Breast epithelium (tissue), 4 donors: ENCODE results near the gene GCHFR. TPM values are rescaled to one million over a fixed set of nuclear protein-coding genes. Genes with fewer than 3 reads are reported as not detected.

Experiments used
- DNase-seq, 2 donors: peaks; one replicate each; pipeline ENCODE4 v3.0.0-alpha.2; 2019; ENCODE audit warnings: low spot score in 2 of 2
- H3K27ac ChIP-seq, 2 donors: fragments of 200-600 bp; sonication (generic) in 1 of 2; one replicate each; pipeline ENCODE4 v1.5.1; 2016 to 2019; ENCODE audit warnings: mild to moderate bottlenecking in 1 of 2
- H3K27me3 ChIP-seq, 2 donors: fragments of 200-600 bp; sonication (generic) in 1 of 2; one replicate each; pipeline versions ENCODE4 v1.5.1 to v1.6.0; 2017 to 2019; ENCODE audit warnings: control low read depth in 1 of 2, mild to moderate bottlenecking in 1 of 2
- H3K36me3 ChIP-seq: fragments of 200-600 bp; one replicate; pipeline ENCODE4 v1.5.1; 2019
- H3K4me1 ChIP-seq, 2 donors: fragments of 200-600 bp; sonication (generic); one replicate each; pipeline ENCODE4 v1.5.1; 2016 to 2019; ENCODE audit warnings: control low read depth in 1 of 2
- H3K4me3 ChIP-seq, 3 donors: fragments of 200-600 bp; sonication (generic); 1 replicate in 2 of 3; 2 replicates in 1 of 3; pipeline ENCODE4 v1.5.1; 2016 to 2019; ENCODE audit warnings: mild to moderate bottlenecking in 3 of 3, moderate library complexity in 2 of 3
- H3K9me3 ChIP-seq, 2 donors: fragments of 200-600 bp; sonication (generic) in 1 of 2; one replicate each; pipeline ENCODE4 v1.5.1; 2016 to 2019; ENCODE audit warnings: control low read depth in 1 of 2
- CTCF ChIP-seq, 3 donors: fragments of 450-650 bp; IDR thresholded peaks; one replicate each; pipeline ENCODE4 v1.5.1; 2016 to 2017; ENCODE audit warnings: antibody characterized with exemption in 3 of 3, mild to moderate bottlenecking in 3 of 3, moderate library complexity in 3 of 3
- POLR2A ChIP-seq: fragments of 450-650 bp; IDR thresholded peaks from one replicate; pipeline ENCODE4 v1.6.1; 2016; ENCODE audit warnings: antibody characterized with exemption, mild to moderate bottlenecking, moderate library complexity
- POLR2AphosphoS5 ChIP-seq, 3 donors: sonication (generic); formaldehyde crosslinking; IDR thresholded peaks; one replicate each; pipeline ENCODE4 v1.6.1; 2017; ENCODE audit warnings: antibody characterized with exemption in 3 of 3
- intact Hi-C: fragments of 100-400 bp; cut with DNase I; formaldehyde crosslinking; loops from one replicate; pipeline ENCODE4 v1.15.1; 2023; ENCODE audit warnings: low total_unique reads
- total RNA-seq, 3 donors: library from RNA; depleted of rRNA; stranded (reverse); fragments of >200 nt; gene quantifications; one replicate each; pipeline ENCODE4 v1.1.0, GENCODE V29; 2016

Gene GCHFR
- total RNA-seq, 3 donors from 2014 or later = 56.0 to 100 (median 61.9) TPM

GRCh38 chr15:40815042-40815698 is 51.3 kb downstream of the GCHFR start:
- TF ChIP-seq POLR2AphosphoS5 (IDR thresholded peaks at IDR 0.05) (no peak), POLR2A (no peak), CTCF (IDR thresholded peaks at IDR 0.05) (no peak)
- H3K36me3 ChIP-seq = no peaks in the 10 kb centered on the region
- no peaks in the 10 kb centered on the region for H3K4me1 ChIP-seq
- peak; percentile 40 to 64 for DNase-seq
- no peak overlapping the region for H3K4me3 ChIP-seq
- intact Hi-C loops = no loop called here
- H3K27ac ChIP-seq = peak overlapping the region; percentile 86 to 91
- H3K27me3 ChIP-seq = no peaks in the 10 kb centered on the region
- H3K9me3 ChIP-seq = no peaks in the 10 kb centered on the region

Other genes starting within 250 kb of the GCHFR start
- gene CCDC32, start 199.0 kb upstream of the GCHFR start, total RNA-seq = 10 to 100 TPM; 35.0 to 42.3 (median 36.4) TPM
- gene RPUSD2, start 194.8 kb upstream of the GCHFR start, total RNA-seq = 10 to 100 TPM in 1 of 3 donors, 1 to 10 TPM in 2; 5.8 to 12.5 (median 7.2) TPM
- gene KNL1, start 169.8 kb upstream of the GCHFR start, total RNA-seq = 1 to 10 TPM in 2 of 3 donors, under 1 TPM in 1; 0.66 to 1.8 (median 1.3) TPM
- under 1 TPM in 1 of 3 donors, not detected in 2; 0.44 TPM for gene RAD51, start 68.9 kb upstream of the GCHFR start, total RNA-seq
- gene RMDN3, start 8.8 kb upstream of the GCHFR start, total RNA-seq = 10 to 100 TPM; 31.5 to 35.4 (median 34.4) TPM
- gene C15orf62, start 5.9 kb downstream of the GCHFR start, total RNA-seq = 1 to 10 TPM in 2 of 3 donors, under 1 TPM in 1; 0.48 to 4.7 (median 2.0) TPM
- gene ZFYVE19, start 43.0 kb downstream of the GCHFR start, total RNA-seq = 10 to 100 TPM; 19.4 to 58.8 (median 44.6) TPM
- 10 to 100 TPM; 18.4 to 55.8 (median 24.3) TPM for gene DNAJC17, start 43.4 kb downstream of the GCHFR start, total RNA-seq
- gene PPP1R14D, start 64.6 kb downstream of the GCHFR start, total RNA-seq = 1 to 10 TPM in 2 of 3 donors, not detected in 1; 1.3 to 4.9 TPM
- gene SPINT1, start 80.0 kb downstream of the GCHFR start, total RNA-seq = 100 to 1,000 TPM in 1 of 3 donors, 10 to 100 TPM in 1, 1 to 10 TPM in 1; 1.8 to 134 (median 86.5) TPM
- 10 to 100 TPM in 1 of 3 donors, 1 to 10 TPM in 1, not detected in 1; 8.5 to 12.1 TPM for gene RHOV, start 110.2 kb downstream of the GCHFR start, total RNA-seq
- gene VPS18, start 130.4 kb downstream of the GCHFR start, total RNA-seq = 10 to 100 TPM; 23.2 to 25.0 (median 23.9) TPM
- gene DLL4, start 165.3 kb downstream of the GCHFR start, total RNA-seq = 10 to 100 TPM in 1 of 3 donors, 1 to 10 TPM in 2; 3.5 to 10.5 (median 5.0) TPM
- 10 to 100 TPM in 1 of 3 donors, 1 to 10 TPM in 1, under 1 TPM in 1; 0.32 to 11.9 (median 2.9) TPM for gene CHAC1, start 189.4 kb downstream of the GCHFR start, total RNA-seq